WTC11 (cell line): ENCODE data around the gene EEF2K.

Source experiments
- FOXJ3 ChIP-seq: sonication (generic); formaldehyde crosslinking; IDR thresholded peaks from 2 replicates; pipeline ENCODE4 v1.9.0; 2021; ENCODE audit warnings: missing genetic modification reagents, mild to moderate bottlenecking, borderline replicate concordance
- ZNF263 ChIP-seq: sonication (generic); formaldehyde crosslinking; IDR thresholded peaks from 2 replicates; pipeline ENCODE4 v1.8.1; 2022; ENCODE audit warnings: low read depth, mild to moderate bottlenecking, moderate library complexity, missing genetic modification reagents
- TF ChIP-seq, protein P1 (sequence below): sonication (generic); formaldehyde crosslinking; conservative IDR thresholded peaks from 2 replicates; pipeline ENCODE4 v1.8.1; 2023; ENCODE audit warnings: mild to moderate bottlenecking, low read depth, missing genetic modification reagents, moderate library complexity
- TF ChIP-seq, protein P2 (sequence below): fragments of 200-600 bp; IDR thresholded peaks from 2 replicates; pipeline ENCODE4 v1.8.0; 2022; ENCODE audit warnings: antibody characterized with exemption

DNA sequence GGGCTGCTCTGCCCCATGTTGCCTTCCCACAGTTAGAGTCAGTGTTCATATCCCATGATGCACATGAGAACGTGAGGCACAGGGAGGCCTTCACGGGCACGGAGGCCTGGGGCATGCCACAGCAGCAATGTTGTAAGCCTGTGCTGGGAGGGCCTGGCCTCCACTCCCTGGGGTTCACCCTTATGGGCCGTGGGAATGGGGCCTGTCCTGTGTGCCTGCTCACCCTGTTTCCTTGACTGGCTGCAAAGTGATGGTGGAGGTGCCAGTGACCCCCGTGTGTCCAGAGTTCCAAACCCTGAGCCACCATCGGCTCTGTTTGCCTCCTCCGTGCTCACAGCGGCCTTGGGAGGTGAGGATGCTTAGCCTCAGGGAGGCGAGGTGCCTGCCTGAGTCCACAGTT lies 100.7 kb downstream of the EEF2K start:
- TF ChIP-seq, protein P1, sequence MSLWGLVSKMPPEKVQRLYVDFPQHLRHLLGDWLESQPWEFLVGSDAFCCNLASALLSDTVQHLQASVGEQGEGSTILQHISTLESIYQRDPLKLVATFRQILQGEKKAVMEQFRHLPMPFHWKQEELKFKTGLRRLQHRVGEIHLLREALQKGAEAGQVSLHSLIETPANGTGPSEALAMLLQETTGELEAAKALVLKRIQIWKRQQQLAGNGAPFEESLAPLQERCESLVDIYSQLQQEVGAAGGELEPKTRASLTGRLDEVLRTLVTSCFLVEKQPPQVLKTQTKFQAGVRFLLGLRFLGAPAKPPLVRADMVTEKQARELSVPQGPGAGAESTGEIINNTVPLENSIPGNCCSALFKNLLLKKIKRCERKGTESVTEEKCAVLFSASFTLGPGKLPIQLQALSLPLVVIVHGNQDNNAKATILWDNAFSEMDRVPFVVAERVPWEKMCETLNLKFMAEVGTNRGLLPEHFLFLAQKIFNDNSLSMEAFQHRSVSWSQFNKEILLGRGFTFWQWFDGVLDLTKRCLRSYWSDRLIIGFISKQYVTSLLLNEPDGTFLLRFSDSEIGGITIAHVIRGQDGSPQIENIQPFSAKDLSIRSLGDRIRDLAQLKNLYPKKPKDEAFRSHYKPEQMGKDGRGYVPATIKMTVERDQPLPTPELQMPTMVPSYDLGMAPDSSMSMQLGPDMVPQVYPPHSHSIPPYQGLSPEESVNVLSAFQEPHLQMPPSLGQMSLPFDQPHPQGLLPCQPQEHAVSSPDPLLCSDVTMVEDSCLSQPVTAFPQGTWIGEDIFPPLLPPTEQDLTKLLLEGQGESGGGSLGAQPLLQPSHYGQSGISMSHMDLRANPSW (CRISPR knock-in tag), result no peak
- TF ChIP-seq, protein P2, sequence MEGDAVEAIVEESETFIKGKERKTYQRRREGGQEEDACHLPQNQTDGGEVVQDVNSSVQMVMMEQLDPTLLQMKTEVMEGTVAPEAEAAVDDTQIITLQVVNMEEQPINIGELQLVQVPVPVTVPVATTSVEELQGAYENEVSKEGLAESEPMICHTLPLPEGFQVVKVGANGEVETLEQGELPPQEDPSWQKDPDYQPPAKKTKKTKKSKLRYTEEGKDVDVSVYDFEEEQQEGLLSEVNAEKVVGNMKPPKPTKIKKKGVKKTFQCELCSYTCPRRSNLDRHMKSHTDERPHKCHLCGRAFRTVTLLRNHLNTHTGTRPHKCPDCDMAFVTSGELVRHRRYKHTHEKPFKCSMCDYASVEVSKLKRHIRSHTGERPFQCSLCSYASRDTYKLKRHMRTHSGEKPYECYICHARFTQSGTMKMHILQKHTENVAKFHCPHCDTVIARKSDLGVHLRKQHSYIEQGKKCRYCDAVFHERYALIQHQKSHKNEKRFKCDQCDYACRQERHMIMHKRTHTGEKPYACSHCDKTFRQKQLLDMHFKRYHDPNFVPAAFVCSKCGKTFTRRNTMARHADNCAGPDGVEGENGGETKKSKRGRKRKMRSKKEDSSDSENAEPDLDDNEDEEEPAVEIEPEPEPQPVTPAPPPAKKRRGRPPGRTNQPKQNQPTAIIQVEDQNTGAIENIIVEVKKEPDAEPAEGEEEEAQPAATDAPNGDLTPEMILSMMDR, result no peak
- TF ChIP-seq ZNF263 (CRISPR knock-in tag), result no peak
- no peak for TF ChIP-seq FOXJ3 (CRISPR knock-in tag)
